ENCODE results near the gene PIAS4.
A peak's percentile ranks its signal among the peaks of the same experiment; 100 is the strongest.

The PIAS4 gene

DNA sequence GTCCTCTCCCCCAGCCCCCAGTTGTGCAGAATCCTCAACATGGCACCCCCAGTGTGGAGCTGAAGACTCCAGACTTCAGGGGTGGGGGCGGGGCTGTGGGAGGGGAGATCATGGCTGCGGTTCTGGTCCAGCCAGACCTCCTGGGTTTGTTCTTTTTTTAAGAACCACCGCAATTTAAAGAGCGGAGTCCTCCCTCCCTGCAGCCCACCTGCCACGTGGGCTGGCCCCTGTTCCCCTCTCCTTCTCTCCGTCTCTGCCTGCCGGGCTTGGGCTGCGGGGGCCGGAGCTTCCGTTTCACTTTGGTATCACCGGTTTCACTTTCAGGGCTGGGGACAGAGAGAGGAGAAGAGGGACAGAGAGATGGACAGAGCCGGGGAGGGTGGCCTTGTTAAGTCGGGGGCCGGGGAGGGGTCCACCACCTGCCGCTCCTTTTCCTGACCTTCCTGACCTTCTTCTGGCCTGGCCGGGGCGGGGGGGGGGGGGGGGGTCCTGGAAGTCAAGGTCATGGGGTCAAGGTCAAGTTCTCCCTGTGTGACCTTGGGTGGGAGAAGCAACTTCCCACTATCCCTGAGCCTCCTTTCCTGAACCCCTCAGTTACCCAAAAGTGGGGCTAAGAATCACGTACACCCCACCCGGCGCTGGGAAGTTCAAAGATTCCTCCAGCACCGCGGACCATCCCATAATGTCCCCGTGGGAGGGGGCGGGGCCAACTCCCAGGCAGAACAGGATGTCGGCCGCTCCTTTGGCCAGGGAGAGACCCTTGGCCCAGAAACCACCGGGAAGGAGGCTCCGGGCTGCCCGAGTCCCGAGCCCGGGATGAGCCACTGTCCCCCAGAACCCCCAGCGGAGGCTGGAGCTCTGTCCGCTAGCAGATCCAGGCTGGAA, 70.5 kb downstream of the PIAS4 start:
- Histone ChIP-seq H3K4me1 (ENCODE audit: control extremely low read depth in 1 of 4, control insufficient read depth in 4 of 4, insufficient read depth in 4 of 4, low read length in 3 of 4) (peaks cover 4 to 39% (median 27%) of the 10 kb centered on the region in 4 experiments), H3K9me3 (ENCODE audit: control extremely low read depth in 1 of 5, control insufficient read depth in 4 of 5, insufficient read depth in 2 of 5, low read depth in 1 of 5, low read length in 4 of 5) (no peaks in the 10 kb centered on the region), H3K4me3 (ENCODE audit: control insufficient read depth in 1 of 7, extremely low read depth in 1 of 7, insufficient read depth in 4 of 7, low read depth in 2 of 7, low read length in 6 of 7) (peak overlapping the region; percentile 48 to 82 (median 63)), H3K36me3 (ENCODE audit: control insufficient read depth in 4 of 4, insufficient read depth in 4 of 4, low read length in 3 of 4) (no peaks in the 10 kb centered on the region), H3K27ac (ENCODE audit: insufficient read depth in 1 of 2, low read depth in 1 of 2, low read length in 2 of 2, poor library complexity in 1 of 2, severe bottlenecking in 2 of 2) (peak overlapping the region; percentile 33 to 82), H3K27me3 (replicated peaks in 2 of 5; ENCODE audit: control insufficient read depth in 4 of 5, insufficient read depth in 5 of 5, low read length in 4 of 5) (no peaks in the 10 kb centered on the region)
- ChIA-PET CTCF (no interaction called here), POLR2A (no interaction called here)
- DNase-seq: peak; percentile 44 to 81 (median 74)
- WGBS (ENCODE audit: insufficient coverage): 15% methylated on average over 16 of the region's 33 CpGs

DNA sequence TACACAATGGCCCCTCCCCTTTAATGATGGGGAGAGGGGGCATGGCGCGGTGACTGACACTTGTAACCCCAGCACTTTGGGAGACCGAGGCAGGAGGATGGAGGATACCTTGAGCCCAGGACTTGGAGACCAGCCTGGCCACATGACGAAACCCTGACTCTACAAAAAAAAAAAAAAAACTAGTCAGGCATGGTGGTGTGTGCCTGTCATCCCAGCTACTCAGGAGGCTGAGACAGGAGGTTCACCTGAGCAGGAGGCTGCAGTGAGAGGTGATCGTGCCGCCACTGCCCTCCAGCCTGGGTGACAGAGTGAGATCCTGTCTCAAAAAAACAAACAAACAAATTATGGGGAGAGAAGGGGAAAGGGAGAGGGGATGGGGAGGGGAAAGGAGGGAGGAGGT, 72.9 kb downstream of the PIAS4 start:
- ChIA-PET CTCF (no interaction called here), POLR2A (no interaction called here)
- Histone ChIP-seq H3K27me3 (replicated peaks in 2 of 5; ENCODE audit: control insufficient read depth in 4 of 5, insufficient read depth in 5 of 5, low read length in 4 of 5) (no peaks in the 10 kb centered on the region), H3K4me1 (ENCODE audit: control extremely low read depth in 1 of 4, control insufficient read depth in 4 of 4, insufficient read depth in 4 of 4, low read length in 3 of 4) (peaks cover 4 to 51% (median 44%) of the 10 kb centered on the region in 4 experiments), H3K27ac (ENCODE audit: insufficient read depth in 1 of 2, low read depth in 1 of 2, low read length in 2 of 2, poor library complexity in 1 of 2, severe bottlenecking in 2 of 2) (no peak overlapping the region), H3K9me3 (ENCODE audit: control extremely low read depth in 1 of 5, control insufficient read depth in 4 of 5, insufficient read depth in 2 of 5, low read depth in 1 of 5, low read length in 4 of 5) (no peaks in the 10 kb centered on the region), H3K36me3 (ENCODE audit: control insufficient read depth in 4 of 4, insufficient read depth in 4 of 4, low read length in 3 of 4) (no peaks in the 10 kb centered on the region), H3K4me3 (ENCODE audit: control insufficient read depth in 1 of 7, extremely low read depth in 1 of 7, insufficient read depth in 4 of 7, low read depth in 2 of 7, low read length in 6 of 7) (no peak overlapping the region)
- WGBS (ENCODE audit: insufficient coverage): 71% methylated on average over 4 of the region's 6 CpGs
- no peak for DNase-seq

DNA sequence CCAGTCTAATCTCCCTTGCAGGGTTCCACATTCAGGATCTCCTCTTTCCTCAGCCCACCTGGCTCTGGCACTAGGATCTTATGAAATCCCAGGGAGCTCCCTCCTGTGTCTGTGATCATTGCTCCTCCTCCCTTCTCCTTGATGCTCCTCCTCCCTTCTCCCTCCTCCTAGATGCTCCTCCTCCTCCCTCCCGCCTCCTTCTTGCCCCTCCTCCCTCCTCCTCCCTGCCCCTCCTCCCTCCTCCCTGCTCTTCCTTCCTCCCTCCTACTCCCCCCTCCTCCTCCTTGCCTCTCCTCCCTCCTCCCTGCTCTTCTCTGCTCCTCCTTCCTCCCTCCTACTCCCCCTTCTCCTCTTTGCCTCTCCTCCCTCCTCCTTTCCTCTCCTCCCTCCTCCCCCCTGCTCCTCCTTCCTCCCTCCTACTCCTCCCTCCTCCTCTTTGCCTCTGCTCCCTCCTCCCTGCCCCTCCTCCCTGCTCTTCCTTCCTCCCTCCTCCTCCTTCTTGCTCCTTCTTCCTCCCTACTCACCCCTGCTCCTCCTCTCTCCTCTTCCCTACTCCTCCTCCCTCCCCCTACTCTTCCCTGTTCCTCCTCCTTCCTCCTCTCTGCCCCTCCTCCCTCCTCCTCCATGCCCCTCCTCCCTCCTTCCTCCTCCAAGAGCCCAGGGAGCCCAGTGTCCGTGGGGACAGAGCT, 74.0 kb downstream of the PIAS4 start:
- Histone ChIP-seq H3K9me3 (ENCODE audit: control extremely low read depth in 1 of 5, control insufficient read depth in 4 of 5, insufficient read depth in 2 of 5, low read depth in 1 of 5, low read length in 4 of 5) (no peaks in the 10 kb centered on the region), H3K4me1 (ENCODE audit: control extremely low read depth in 1 of 4, control insufficient read depth in 4 of 4, insufficient read depth in 4 of 4, low read length in 3 of 4) (peaks cover 4 to 52% (median 46%) of the 10 kb centered on the region in 4 experiments), H3K27ac (ENCODE audit: insufficient read depth in 1 of 2, low read depth in 1 of 2, low read length in 2 of 2, poor library complexity in 1 of 2, severe bottlenecking in 2 of 2) (no peak overlapping the region), H3K36me3 (ENCODE audit: control insufficient read depth in 4 of 4, insufficient read depth in 4 of 4, low read length in 3 of 4) (no peaks in the 10 kb centered on the region), H3K27me3 (replicated peaks in 2 of 5; ENCODE audit: control insufficient read depth in 4 of 5, insufficient read depth in 5 of 5, low read length in 4 of 5) (no peaks in the 10 kb centered on the region), H3K4me3 (ENCODE audit: control insufficient read depth in 1 of 7, extremely low read depth in 1 of 7, insufficient read depth in 4 of 7, low read depth in 2 of 7, low read length in 6 of 7) (no peak overlapping the region)
- ChIA-PET CTCF (interaction anchor here (1.1 kb wide), 1 partner anchor 58 kb away, joined by 3 read pairs; no protein-coding TSS in a partner anchor), POLR2A (interaction anchor here (0.6 kb wide), 1 partner anchor 728 kb away, joined by 3 read pairs; no protein-coding TSS in a partner anchor)
- WGBS (ENCODE audit: insufficient coverage): 41% methylated on average over 2 of the region's 2 CpGs
- DNase-seq: no peak

DNA sequence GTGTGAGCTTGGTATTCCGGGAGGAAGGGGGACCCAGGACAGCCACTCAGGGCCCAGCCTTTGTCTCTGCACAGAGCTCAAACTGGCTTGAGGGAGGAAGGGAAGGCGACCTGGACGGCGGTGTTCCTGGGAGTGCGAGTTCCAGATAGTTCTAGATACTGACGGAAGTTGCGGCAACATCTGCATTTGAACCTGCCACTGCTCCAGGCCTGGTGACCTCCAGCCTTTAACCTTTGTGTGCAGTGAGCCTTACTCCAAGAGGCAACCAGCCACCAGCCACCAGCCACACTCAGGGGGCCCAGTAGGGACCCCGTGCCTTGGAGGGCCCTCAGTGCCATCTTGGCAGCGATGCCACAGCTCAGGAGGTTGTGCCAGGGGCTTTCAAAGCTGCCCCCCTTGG, 74.6 kb downstream of the PIAS4 start:
- POLR2A ChIA-PET: no interaction called here

DNA sequence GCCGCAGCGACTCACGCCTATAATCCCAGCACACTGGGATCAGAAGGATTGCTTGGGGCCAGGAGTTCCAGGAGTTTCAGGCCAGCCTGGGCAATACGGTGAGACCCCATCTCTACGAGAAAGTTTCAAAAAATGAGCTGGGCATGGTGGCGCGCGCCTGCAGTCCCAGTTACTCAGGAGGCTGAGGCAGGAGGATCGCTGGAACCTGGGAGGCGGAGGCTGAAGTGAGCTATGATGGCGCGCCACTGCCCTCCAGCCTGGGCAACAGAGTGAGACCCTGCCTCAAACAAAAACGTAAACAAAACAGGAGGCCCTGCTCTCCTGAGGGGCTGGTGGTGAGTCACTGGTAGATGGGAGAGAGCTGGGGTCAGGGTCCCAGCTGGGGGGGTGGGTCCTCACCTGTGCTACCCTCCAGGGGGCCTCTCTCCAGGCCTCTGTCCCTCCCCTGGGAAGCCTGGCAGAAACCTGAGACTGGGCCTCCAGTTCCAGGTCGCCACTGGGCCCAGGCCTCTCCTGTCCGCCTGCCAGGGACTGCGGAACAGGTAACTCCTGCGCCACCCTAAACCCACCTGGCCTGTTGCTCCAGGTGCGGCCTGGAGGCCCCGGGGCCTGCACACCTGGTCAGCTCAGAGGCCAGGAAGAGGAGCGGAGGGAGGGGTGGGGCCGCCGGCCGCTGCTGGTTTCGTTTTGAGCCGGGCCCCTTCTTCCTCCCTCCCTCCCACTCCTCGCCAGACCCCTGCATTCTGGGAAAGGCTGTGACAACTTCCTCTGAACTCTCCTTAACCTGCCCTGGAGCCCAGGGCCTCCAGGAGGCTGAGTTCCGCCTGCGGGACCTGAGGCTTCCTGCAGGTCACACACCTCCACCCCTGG, 76.4 kb downstream of the PIAS4 start:
- Histone ChIP-seq H3K27me3 (replicated peaks in 2 of 5; ENCODE audit: control insufficient read depth in 4 of 5, insufficient read depth in 5 of 5, low read length in 4 of 5) (no peaks in the 10 kb centered on the region), H3K27ac (ENCODE audit: insufficient read depth in 1 of 2, low read depth in 1 of 2, low read length in 2 of 2, poor library complexity in 1 of 2, severe bottlenecking in 2 of 2) (peak overlapping the region; percentile 46 to 82), H3K4me3 (ENCODE audit: control insufficient read depth in 1 of 7, extremely low read depth in 1 of 7, insufficient read depth in 4 of 7, low read depth in 2 of 7, low read length in 6 of 7) (peak overlapping the region; percentile 24 to 80 (median 59)), H3K4me1 (ENCODE audit: control extremely low read depth in 1 of 4, control insufficient read depth in 4 of 4, insufficient read depth in 4 of 4, low read length in 3 of 4) (peaks cover 0 to 49% (median 44%) of the 10 kb centered on the region in 4 experiments), H3K36me3 (ENCODE audit: control insufficient read depth in 4 of 4, insufficient read depth in 4 of 4, low read length in 3 of 4) (no peaks in the 10 kb centered on the region), H3K9me3 (ENCODE audit: control extremely low read depth in 1 of 5, control insufficient read depth in 4 of 5, insufficient read depth in 2 of 5, low read depth in 1 of 5, low read length in 4 of 5) (no peaks in the 10 kb centered on the region)
- CTCF ChIA-PET: interaction anchor here (0.9 to 1.3 kb wide), 4 partner anchors 9 to 25 kb away, joined by 3 read pairs; no protein-coding TSS in a partner anchor
- POLR2A ChIA-PET: interaction anchor here (1.4 kb wide), 1 partner anchor 17 kb away, joined by 4 read pairs; the partner anchor contains the start of gene ZBTB7A
- WGBS (ENCODE audit: insufficient coverage): 41% methylated on average over 12 of the region's 28 CpGs
- peak; percentile 58 to 80 (median 78) for DNase-seq

More for the DNA sequence above, 74.6 kb downstream of the PIAS4 start:
- Histone ChIP-seq H3K36me3 (ENCODE audit: control insufficient read depth in 4 of 4, insufficient read depth in 4 of 4, low read length in 3 of 4) (no peaks in the 10 kb centered on the region), H3K27me3 (replicated peaks in 2 of 5; ENCODE audit: control insufficient read depth in 4 of 5, insufficient read depth in 5 of 5, low read length in 4 of 5) (no peaks in the 10 kb centered on the region), H3K4me3 (ENCODE audit: control insufficient read depth in 1 of 7, extremely low read depth in 1 of 7, insufficient read depth in 4 of 7, low read depth in 2 of 7, low read length in 6 of 7) (no peak overlapping the region), H3K27ac (ENCODE audit: insufficient read depth in 1 of 2, low read depth in 1 of 2, low read length in 2 of 2, poor library complexity in 1 of 2, severe bottlenecking in 2 of 2) (no peak overlapping the region), H3K4me1 (ENCODE audit: control extremely low read depth in 1 of 4, control insufficient read depth in 4 of 4, insufficient read depth in 4 of 4, low read length in 3 of 4) (peaks cover 4 to 48% (median 42%) of the 10 kb centered on the region in 4 experiments), H3K9me3 (ENCODE audit: control extremely low read depth in 1 of 5, control insufficient read depth in 4 of 5, insufficient read depth in 2 of 5, low read depth in 1 of 5, low read length in 4 of 5) (no peaks in the 10 kb centered on the region)
- DNase-seq: no peak
- 92% methylated on average over 7 of the region's 9 CpGs for WGBS (ENCODE audit: insufficient coverage)
- CTCF ChIA-PET: interaction anchor here (1.1 kb wide), 1 partner anchor 58 kb away, joined by 3 read pairs; no protein-coding TSS in a partner anchor

DNA sequence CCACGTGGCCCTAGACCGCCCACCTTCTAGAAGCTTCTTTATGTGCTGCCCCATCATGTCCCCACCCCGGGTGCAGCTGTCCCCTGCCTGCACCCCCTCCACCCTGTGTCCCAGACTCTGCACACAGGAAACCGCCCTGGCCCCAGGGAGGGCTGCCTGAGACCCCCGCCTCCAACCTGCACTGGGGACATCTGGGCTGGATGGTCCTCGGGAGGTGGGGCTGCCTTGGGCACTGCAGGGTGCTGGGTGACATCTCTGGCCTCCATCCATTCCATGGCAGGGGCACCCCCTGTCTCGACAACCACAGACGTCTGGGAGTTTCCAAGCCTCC, 77.0 kb downstream of the PIAS4 start:
- Histone ChIP-seq H3K4me3 (ENCODE audit: control insufficient read depth in 1 of 7, extremely low read depth in 1 of 7, insufficient read depth in 4 of 7, low read depth in 2 of 7, low read length in 6 of 7) (peak overlapping the region in 5 of 7 experiments; percentile 52 to 80 (median 73)), H3K36me3 (ENCODE audit: control insufficient read depth in 4 of 4, insufficient read depth in 4 of 4, low read length in 3 of 4) (no peaks in the 10 kb centered on the region), H3K4me1 (ENCODE audit: control extremely low read depth in 1 of 4, control insufficient read depth in 4 of 4, insufficient read depth in 4 of 4, low read length in 3 of 4) (peaks cover 0 to 55% (median 50%) of the 10 kb centered on the region in 4 experiments), H3K27me3 (replicated peaks in 2 of 5; ENCODE audit: control insufficient read depth in 4 of 5, insufficient read depth in 5 of 5, low read length in 4 of 5) (no peaks in the 10 kb centered on the region), H3K27ac (ENCODE audit: insufficient read depth in 1 of 2, low read depth in 1 of 2, low read length in 2 of 2, poor library complexity in 1 of 2, severe bottlenecking in 2 of 2) (no peak overlapping the region), H3K9me3 (ENCODE audit: control extremely low read depth in 1 of 5, control insufficient read depth in 4 of 5, insufficient read depth in 2 of 5, low read depth in 1 of 5, low read length in 4 of 5) (no peaks in the 10 kb centered on the region)
- POLR2A ChIA-PET: interaction anchor here (0.7 to 1.4 kb wide), 2 partner anchors 17 to 1065 kb away, joined by 4 read pairs; partner anchors contain the start of gene ZBTB7A
- DNase-seq: no peak
- 67% methylated on average over 3 of the region's 8 CpGs for WGBS (ENCODE audit: insufficient coverage)
- CTCF ChIA-PET: interaction anchor here (1.0 to 1.3 kb wide), 3 partner anchors 10 to 25 kb away, joined by 3 read pairs; no protein-coding TSS in a partner anchor
